GM23248 (cell line): ENCODE measurements around the gene METTL1. TPM values are rescaled to one million over a fixed set of nuclear protein-coding genes. Genes with fewer than 3 reads are reported as not detected.

Experiments
- DNase-seq: peaks from one replicate; pipeline ENCODE4 v3.0.0-alpha.2; 2015
- H2AFZ ChIP-seq: fragments of 200-600 bp; sonication (generic); 2 replicates; pipeline ENCODE4 v1.6.1; 2016; ENCODE audit warnings: antibody characterized with exemption
- H3F3A ChIP-seq: fragments of 200-600 bp; sonication (generic); 2 replicates; pipeline ENCODE4 v1.6.1; 2016; ENCODE audit warnings: mild to moderate bottlenecking, antibody characterized with exemption, mixed run types; ENCODE audit not compliant: insufficient read depth
- H3K27ac ChIP-seq: fragments of 200-600 bp; sonication (generic); 2 replicates; pipeline ENCODE4 v1.5.1; 2016; ENCODE audit warnings: mild to moderate bottlenecking
- H3K27me3 ChIP-seq: fragments of 200-600 bp; sonication (generic); replicated peaks from 2 replicates; pipeline ENCODE4 v1.6.1; 2016; ENCODE audit warnings: mild to moderate bottlenecking; ENCODE audit not compliant: insufficient read depth
- H3K36me3 ChIP-seq: fragments of 200-600 bp; sonication (generic); 2 replicates; pipeline ENCODE4 v1.6.1; 2016; ENCODE audit warnings: low read depth, mild to moderate bottlenecking
- H3K4me1 ChIP-seq: fragments of 200-600 bp; sonication (generic); 2 replicates; pipeline ENCODE4 v1.6.1; 2016; ENCODE audit warnings: mild to moderate bottlenecking; ENCODE audit not compliant: insufficient read depth
- H3K4me2 ChIP-seq: fragments of 200-600 bp; sonication (generic); one replicate; pipeline ENCODE4 v1.6.1; 2016; ENCODE audit warnings: mild to moderate bottlenecking; ENCODE audit not compliant: unreplicated experiment
- H3K4me3 ChIP-seq: fragments of 200-600 bp; sonication (generic); 2 replicates; pipeline ENCODE4 v1.5.1; 2016; ENCODE audit warnings: mild to moderate bottlenecking
- H3K79me2 ChIP-seq: fragments of 200-600 bp; sonication (generic); 2 replicates; pipeline ENCODE4 v1.6.1; 2016; ENCODE audit warnings: mild to moderate bottlenecking; ENCODE audit not compliant: insufficient read depth
- H3K9ac ChIP-seq: fragments of 200-600 bp; sonication (generic); 2 replicates; pipeline ENCODE4 v1.6.1; 2016; ENCODE audit warnings: mild to moderate bottlenecking
- H3K9me2 ChIP-seq: fragments of 200-600 bp; sonication (generic); 2 replicates; pipeline ENCODE4 v1.6.1; 2016; ENCODE audit warnings: mixed run types, mild to moderate bottlenecking, moderate library complexity; ENCODE audit not compliant: insufficient read depth
- H3K9me3 ChIP-seq: fragments of 200-600 bp; sonication (generic); one replicate; pipeline ENCODE4 v1.6.1; 2017; ENCODE audit warnings: low read depth
- H4K20me1 ChIP-seq: fragments of 200-600 bp; sonication (generic); 2 replicates; pipeline ENCODE4 v1.6.0; 2016; ENCODE audit not compliant: insufficient read depth
- EZH2 ChIP-seq: fragments of 200-600 bp; sonication (generic); IDR thresholded peaks from 2 replicates; pipeline ENCODE4 v1.6.1; 2018; ENCODE audit warnings: antibody characterized with exemption, mild to moderate bottlenecking; ENCODE audit not compliant: insufficient read depth, poor library complexity, severe bottlenecking
- EZH2phosphoT487 ChIP-seq: fragments of 200-600 bp; sonication (generic); IDR thresholded peaks from 2 replicates; pipeline ENCODE4 v1.6.1; 2018; ENCODE audit warnings: antibody characterized with exemption, moderate library complexity, mild to moderate bottlenecking, low read depth; ENCODE audit not compliant: insufficient read depth
- WGBS, 2 experiments: methylation state at CpG; one replicate each; pipeline ENCODE4 v1.1.6; 2015 to 2017; ENCODE audit warnings: low lambda C conversion rate in 2 of 2, low coverage in 1 of 2; ENCODE audit errors: missing lambda C conversion rate in 2 of 2; 5-methylcytosine and 5-hydroxymethylcytosine counted together
- in situ Hi-C: fragments of 300-500 bp; cut with MboI; formaldehyde crosslinking; loops from 2 replicates; pipeline ENCODE4 v1.15.0; 2020
- polyA plus RNA-seq: library from polyadenylated mRNA; unstranded; fragments of >200 nt; fragmentation: Nextera tagmentation; extraction: Ambion mirVana; gene quantifications from 2 replicates; pipeline ENCODE4 v1.2.1, GENCODE V29; 2016
- total RNA-seq: library from RNA; depleted of rRNA; stranded (reverse); fragments of >200 nt; shearing (Covaris generic); gene quantifications from 2 replicates; pipeline ENCODE4 v1.2.3, GENCODE V29; 2014

Gene METTL1
- total and polyA plus RNA-seq, 2 experiments from 2014 or later, result 3.7 to 33.2 TPM

- TF ChIP-seq EZH2, result no peak
- TF ChIP-seq EZH2phosphoT487, result no peak
- Histone ChIP-seq H3K4me1 (peaks cover 3% of the 10 kb centered on the region; the same call in 1 of the 2 replicates), H3F3A (peaks cover 17% of the 10 kb centered on the region), H3K9me2 (no peaks in the 10 kb centered on the region), H3K27me3 (no peaks in the 10 kb centered on the region), H3K36me3 (peaks cover 4% of the 10 kb centered on the region; the same call in 1 of the 2 replicates), H3K79me2 (peaks cover 26% of the 10 kb centered on the region), H3K9me3 (no peaks in the 10 kb centered on the region), H3K27ac (no peak overlapping the region), H4K20me1 (no peaks in the 10 kb centered on the region), H3K4me3 (no peak overlapping the region), H2AFZ (no peak overlapping the region), H3K4me2 (no peak overlapping the region), H3K9ac (no peak overlapping the region)
- no peak for DNase-seq
- in situ Hi-C loops, result no loop called here
- WGBS, 2 experiments, result 69 to 79% methylated on average over 3 to 4 of the region's 4 CpGs
These were observed 8.5 kb upstream of the METTL1 start for GRCh38 chr12:57780284-57780897.

GRCh38 chr12:57779736-57780135 is 7.8 kb upstream of the METTL1 start:
- Histone ChIP-seq H3K9me3 (no peaks in the 10 kb centered on the region), H3K4me2 (no peak overlapping the region), H3K9me2 (no peaks in the 10 kb centered on the region), H3K4me1 (peaks cover 3% of the 10 kb centered on the region; the same call in 1 of the 2 replicates), H3K36me3 (no peaks in the 10 kb centered on the region), H3K27me3 (no peaks in the 10 kb centered on the region), H3K4me3 (no peak overlapping the region), H2AFZ (no peak overlapping the region), H3F3A (peaks cover 17% of the 10 kb centered on the region), H4K20me1 (no peaks in the 10 kb centered on the region), H3K27ac (no peak overlapping the region), H3K79me2 (peaks cover 20% of the 10 kb centered on the region), H3K9ac (no peak overlapping the region)
- WGBS, 2 experiments, result 50 to 61% methylated on average over 1 of the region's 1 CpG
- DNase-seq, result no peak
- TF ChIP-seq EZH2phosphoT487, result no peak
- TF ChIP-seq EZH2, result no peak
- in situ Hi-C loops, result no loop called here

GRCh38 chr12:57777911-57778310 is 6.0 kb upstream of the METTL1 start:
- DNase-seq, result no peak
- Histone ChIP-seq H3K9me2 (no peaks in the 10 kb centered on the region), H4K20me1 (no peaks in the 10 kb centered on the region), H3K36me3 (no peaks in the 10 kb centered on the region), H3F3A (peaks cover 17% of the 10 kb centered on the region), H3K27ac (no peak overlapping the region), H3K4me1 (peaks cover 3% of the 10 kb centered on the region; the same call in 1 of the 2 replicates), H2AFZ (no peak overlapping the region), H3K4me2 (no peak overlapping the region), H3K4me3 (no peak overlapping the region), H3K9me3 (no peaks in the 10 kb centered on the region), H3K79me2 (peaks cover 17% of the 10 kb centered on the region), H3K27me3 (no peaks in the 10 kb centered on the region), H3K9ac (no peak overlapping the region)
- in situ Hi-C loops, result no loop called here
- 73 to 85% methylated on average over 7 of the region's 7 CpGs for WGBS, 2 experiments
- TF ChIP-seq EZH2phosphoT487, result no peak
- no peak for TF ChIP-seq EZH2

- no peaks in the 10 kb centered on the region for H3K36me3 ChIP-seq
- H3K4me3 ChIP-seq, result no peak overlapping the region
- H3K4me1 ChIP-seq, result peaks cover 3% of the 10 kb centered on the region; the same call in 1 of the 2 replicates
- H3K9me3 ChIP-seq, result no peaks in the 10 kb centered on the region
- no peak overlapping the region for H2AFZ ChIP-seq
- TF ChIP-seq EZH2 (no peak), EZH2phosphoT487 (no peak)
- DNase-seq, result no peak
- H3F3A ChIP-seq, result peaks cover 17% of the 10 kb centered on the region
- no peak overlapping the region for H3K27ac ChIP-seq
- no peaks in the 10 kb centered on the region for H3K9me2 ChIP-seq
- H3K27me3 ChIP-seq, result no peaks in the 10 kb centered on the region
- 75 to 82% methylated on average over 7 of the region's 7 CpGs for WGBS, 2 experiments
- no peak overlapping the region for H3K4me2 ChIP-seq
- in situ Hi-C loops, result no loop called here
- no peak overlapping the region for H3K9ac ChIP-seq
- peaks cover 18% of the 10 kb centered on the region for H3K79me2 ChIP-seq
- no peaks in the 10 kb centered on the region for H4K20me1 ChIP-seq
These were observed 5.5 kb upstream of the METTL1 start for GRCh38 chr12:57777367-57777766.

GRCh38 chr12:57776247-57776587 is 4.3 kb upstream of the METTL1 start:
- in situ Hi-C loops, result no loop called here
- Histone ChIP-seq H3K27ac (no peak overlapping the region), H3K79me2 (peaks cover 20% of the 10 kb centered on the region), H2AFZ (no peak overlapping the region), H3K36me3 (no peaks in the 10 kb centered on the region), H3K9me2 (no peaks in the 10 kb centered on the region), H3K9me3 (no peaks in the 10 kb centered on the region), H3K4me3 (no peak overlapping the region), H4K20me1 (no peaks in the 10 kb centered on the region), H3K4me2 (no peak overlapping the region), H3K9ac (no peak overlapping the region), H3K4me1 (no peaks in the 10 kb centered on the region; the same call in 1 of the 2 replicates), H3K27me3 (no peaks in the 10 kb centered on the region), H3F3A (peaks cover 6% of the 10 kb centered on the region)
- WGBS, 2 experiments, result 69 to 90% methylated on average over 2 of the region's 2 CpGs
- TF ChIP-seq EZH2, result no peak
- no peak for TF ChIP-seq EZH2phosphoT487
- DNase-seq, result no peak
